OCI-LY1 (cell line): ENCODE measurements around the gene MOGAT1.

Experiments
- EZH2 ChIP-seq: fragments of 200-600 bp; sonication (generic), shearing (Covaris generic); IDR thresholded peaks from 2 replicates; pipeline ENCODE4 v1.8.0; 2017; ENCODE audit warnings: borderline replicate concordance, mixed run types, mild to moderate bottlenecking, antibody characterized with exemption, low read length, moderate library complexity, mixed read lengths
- TF ChIP-seq, protein P1 (sequence below): fragments of 200-600 bp; sonication (generic), shearing (Covaris generic); IDR thresholded peaks from 2 replicates; pipeline ENCODE4 v1.5.1; 2017; ENCODE audit warnings: mild to moderate bottlenecking, antibody characterized with exemption, low read length, moderate library complexity, mixed read lengths

DNA sequence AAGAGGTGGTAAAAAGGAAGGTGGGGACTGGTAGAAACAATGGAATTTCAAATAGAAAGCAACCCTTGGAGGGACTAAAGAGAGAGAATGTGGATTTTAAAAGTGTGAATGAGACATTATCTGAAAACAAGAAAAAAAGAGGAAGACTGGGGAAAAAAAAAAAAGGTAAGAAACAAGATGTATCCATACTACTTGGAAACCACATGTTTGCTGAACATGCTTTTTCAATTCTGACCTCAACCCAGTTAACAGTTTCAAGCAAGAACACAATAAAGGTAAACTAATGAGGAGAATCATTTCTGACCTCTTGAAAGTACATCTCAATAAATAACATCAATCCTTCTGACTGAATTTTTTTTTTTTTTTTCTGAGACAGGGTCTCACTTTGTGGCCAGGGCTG is 18.2 kb upstream of the MOGAT1 start:
- TF ChIP-seq, protein P1, sequence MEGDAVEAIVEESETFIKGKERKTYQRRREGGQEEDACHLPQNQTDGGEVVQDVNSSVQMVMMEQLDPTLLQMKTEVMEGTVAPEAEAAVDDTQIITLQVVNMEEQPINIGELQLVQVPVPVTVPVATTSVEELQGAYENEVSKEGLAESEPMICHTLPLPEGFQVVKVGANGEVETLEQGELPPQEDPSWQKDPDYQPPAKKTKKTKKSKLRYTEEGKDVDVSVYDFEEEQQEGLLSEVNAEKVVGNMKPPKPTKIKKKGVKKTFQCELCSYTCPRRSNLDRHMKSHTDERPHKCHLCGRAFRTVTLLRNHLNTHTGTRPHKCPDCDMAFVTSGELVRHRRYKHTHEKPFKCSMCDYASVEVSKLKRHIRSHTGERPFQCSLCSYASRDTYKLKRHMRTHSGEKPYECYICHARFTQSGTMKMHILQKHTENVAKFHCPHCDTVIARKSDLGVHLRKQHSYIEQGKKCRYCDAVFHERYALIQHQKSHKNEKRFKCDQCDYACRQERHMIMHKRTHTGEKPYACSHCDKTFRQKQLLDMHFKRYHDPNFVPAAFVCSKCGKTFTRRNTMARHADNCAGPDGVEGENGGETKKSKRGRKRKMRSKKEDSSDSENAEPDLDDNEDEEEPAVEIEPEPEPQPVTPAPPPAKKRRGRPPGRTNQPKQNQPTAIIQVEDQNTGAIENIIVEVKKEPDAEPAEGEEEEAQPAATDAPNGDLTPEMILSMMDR, result no peak
- TF ChIP-seq EZH2, result no peak
